Eye (tissue), 1 donor: ENCODE measurements around the gene SLC26A4.
"Not testable (repeated sequence)": the region's sequence is repeated elsewhere in the genome, so short reads cannot be mapped to it uniquely, and the experiment has no call there.

Source experiments
- DNase-seq: peaks from one replicate; pipeline ENCODE4 v3.0.0-alpha.2; 2015

SLC26A4 gene

DNA sequence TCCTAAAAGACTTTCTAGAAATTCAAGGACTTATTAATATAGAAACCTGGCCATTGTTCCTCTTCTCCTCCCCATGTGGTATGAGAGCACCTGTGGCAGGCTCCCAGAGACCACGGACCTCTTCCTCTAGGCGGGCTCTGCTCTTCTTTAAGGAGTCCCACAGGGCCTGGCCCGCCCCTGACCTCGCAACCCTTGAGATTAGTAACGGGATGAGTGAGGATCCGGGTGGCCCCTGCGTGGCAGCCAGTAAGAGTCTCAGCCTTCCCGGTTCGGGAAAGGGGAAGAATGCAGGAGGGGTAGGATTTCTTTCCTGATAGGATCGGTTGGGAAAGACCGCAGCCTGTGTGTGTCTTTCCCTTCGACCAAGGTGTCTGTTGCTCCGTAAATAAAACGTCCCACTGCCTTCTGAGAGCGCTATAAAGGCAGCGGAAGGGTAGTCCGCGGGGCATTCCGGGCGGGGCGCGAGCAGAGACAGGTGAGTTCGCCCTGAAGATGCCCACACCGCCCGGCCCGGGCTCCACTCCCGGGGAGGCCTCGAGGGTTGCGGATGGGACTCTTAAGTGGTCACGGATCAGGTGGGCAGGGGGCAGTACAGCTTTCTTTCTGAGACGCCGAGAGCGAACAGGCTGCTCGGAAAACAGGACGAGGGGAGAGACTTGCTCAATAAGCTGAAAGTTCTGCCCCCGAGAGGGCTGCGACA, at the start of gene SLC26A4:
SLC26A4 (plus strand) TSS at position 448 of the 700 bp plus-strand sequence. CDS start 814 bp downstream, outside the sequence.
- DNase-seq, result no peak

DNA sequence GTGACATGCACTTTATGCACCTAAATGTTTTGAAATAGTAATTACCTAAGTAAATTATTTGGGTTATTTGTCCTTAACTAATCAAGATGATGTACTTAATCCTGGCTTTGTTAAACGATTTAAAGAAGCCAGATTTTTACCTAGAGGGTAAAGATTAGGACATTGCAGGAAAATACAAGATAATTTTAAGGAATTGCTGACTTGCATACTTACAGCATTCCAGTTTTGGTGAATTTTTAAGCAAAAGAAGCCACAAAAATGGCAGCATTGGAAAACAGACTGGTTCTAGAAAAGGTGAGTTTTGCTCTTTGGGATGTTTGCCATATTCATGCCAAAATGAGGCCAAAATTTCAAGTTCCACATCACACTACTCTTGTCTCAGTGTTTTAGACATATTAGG, 47.2 kb upstream of the SLC26A4 start:
- no peak for DNase-seq

DNA sequence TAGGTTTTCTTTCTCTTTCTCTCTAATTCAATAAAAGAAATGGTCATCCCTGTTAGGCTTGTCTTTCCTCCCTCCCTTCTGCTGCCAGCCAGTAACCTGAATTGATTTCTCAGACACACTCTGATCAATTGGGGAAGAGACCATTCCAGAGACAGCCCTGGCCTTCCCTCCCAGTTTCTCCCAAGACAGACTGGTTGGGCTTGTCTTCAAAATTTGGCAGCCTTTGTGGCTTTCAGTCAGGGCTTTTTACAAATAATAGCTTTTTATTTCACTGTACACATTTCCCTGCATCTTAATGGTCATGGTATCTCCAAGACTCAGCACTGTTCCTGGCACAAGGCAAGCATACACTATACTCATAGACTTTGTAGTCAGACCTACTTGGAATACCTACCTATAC, 46.7 kb upstream of the SLC26A4 start:
- no peak for DNase-seq

DNA sequence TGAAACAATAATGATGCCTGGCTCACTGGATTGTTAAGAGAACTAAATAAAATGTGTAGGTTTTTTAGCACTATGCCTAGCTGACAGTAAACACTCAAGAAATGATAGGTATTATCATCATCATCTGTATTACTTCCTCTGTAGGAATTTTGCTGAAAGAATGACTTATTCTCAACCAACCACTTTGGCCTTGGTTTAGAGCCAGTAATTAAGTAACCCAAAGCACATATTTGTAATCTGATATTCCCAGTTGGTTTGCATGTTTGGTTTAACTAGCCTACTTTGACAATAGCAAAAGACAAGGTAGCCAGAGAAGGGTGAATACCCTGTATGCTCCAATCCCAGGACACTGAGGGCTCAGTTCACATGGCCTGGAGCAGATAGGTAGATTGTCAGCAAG, 46.2 kb upstream of the SLC26A4 start:
- DNase-seq, result no peak

DNA sequence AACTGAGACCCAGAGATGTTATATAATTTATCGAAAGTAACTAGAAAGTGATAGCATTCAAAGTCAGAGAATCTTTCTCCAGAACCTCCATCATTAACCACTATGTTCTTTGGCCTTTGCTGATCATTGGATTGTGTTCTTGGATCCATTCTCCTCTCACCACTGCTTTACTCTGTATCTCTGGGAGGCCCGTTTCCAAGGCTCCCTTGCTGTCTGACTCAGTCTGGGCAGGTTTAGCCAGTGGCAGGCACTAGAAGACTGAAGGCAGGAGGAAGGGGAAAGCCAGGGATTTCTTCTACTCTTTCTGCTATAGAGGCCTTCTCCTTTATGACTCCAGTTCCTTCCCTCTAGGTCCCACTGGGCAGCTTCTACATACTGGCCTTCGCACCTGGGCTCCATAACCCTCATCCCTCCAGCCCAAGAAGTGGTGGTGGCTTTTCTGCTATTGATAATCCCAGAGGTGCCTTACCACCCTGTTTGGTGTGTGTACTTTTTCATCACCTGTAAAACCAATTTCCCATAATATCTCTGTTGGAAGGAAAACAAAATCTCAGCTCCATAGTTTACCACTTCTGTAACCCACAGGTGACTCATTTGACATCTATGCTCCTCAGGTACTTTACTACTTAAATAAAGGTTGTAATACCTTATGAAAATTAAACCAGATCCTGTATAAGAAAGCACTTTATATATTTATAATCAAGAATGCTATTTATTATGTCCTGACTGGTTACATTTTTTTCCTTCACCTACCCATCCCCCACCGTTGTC, 44.5 kb upstream of the SLC26A4 start:
- DNase-seq, result no peak

GRCh38 chr7:107622429-107622828, 38.2 kb upstream of the SLC26A4 start:
- DNase-seq, result no peak

- DNase-seq, result no peak
Measured at GRCh38 chr7:107622894-107623293, 37.7 kb upstream of the SLC26A4 start.

DNA sequence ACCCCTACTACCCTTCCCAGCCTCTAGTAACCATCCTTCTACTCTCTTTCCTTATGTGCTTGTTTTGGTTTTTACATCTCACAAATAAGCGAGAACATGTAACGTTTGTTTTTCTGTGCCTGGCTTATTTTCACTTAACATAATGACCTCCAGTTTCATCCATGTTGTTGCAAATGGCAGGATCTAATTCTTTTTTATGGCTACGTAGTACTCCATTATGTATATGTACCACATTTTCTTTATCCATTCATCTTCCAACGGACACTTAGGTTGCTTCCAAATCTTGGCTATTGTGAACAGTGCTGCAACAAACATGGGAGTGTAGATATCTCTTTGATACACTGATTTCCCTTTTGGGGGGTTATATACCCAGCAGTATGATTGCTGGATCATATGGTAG, 33.6 kb upstream of the SLC26A4 start:
- no peak for DNase-seq

DNA sequence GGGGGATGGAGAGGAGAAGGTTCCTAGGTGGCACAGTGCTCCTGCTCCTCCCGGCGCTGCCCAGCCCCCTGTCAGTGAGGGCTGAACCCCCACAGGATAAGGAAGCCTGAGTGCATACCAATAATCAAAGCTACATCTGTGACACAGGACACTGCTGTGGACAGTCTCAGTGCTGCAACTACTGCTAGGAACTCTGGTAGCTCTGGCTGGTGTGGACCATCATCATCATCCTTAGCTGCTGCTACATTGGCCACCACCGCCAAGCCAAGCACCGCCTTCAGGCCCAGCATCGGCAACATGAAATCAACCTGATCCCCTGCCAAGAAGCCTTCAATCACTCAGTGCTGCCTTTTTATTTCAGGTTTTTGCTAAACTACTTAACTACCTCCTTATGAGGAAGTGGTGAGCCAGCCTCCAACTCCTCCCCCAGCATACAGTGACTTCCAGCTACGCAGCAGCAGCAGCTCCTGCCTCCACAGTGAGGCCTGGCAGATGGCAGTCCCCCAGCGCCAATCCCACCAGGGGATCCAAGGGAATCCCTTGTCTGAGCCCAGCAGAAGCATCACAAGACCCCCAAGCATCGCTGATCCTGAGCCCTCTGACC, 32.1 kb upstream of the SLC26A4 start:
- no peak for DNase-seq

DNA sequence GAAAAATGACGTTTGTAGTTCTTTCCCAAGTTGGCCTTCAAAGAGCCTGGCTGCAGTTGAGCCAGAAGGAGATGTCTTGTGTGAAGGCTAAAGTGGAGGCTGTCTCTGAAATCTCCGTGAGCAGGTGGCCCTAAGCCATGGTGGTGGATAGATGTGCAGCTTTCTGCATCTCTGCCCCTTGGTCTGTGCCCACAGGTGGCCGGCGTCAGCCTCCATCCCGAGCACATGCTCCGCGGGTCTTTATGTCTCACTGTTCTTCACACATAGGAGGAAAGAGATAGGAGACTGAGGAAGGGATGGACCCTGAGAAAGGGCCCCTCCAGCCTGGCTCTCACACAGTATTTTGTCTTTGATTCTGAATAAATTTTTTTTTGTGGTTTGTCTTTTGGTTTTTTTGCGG, 30.3 kb upstream of the SLC26A4 start:
- DNase-seq, result no peak

DNA sequence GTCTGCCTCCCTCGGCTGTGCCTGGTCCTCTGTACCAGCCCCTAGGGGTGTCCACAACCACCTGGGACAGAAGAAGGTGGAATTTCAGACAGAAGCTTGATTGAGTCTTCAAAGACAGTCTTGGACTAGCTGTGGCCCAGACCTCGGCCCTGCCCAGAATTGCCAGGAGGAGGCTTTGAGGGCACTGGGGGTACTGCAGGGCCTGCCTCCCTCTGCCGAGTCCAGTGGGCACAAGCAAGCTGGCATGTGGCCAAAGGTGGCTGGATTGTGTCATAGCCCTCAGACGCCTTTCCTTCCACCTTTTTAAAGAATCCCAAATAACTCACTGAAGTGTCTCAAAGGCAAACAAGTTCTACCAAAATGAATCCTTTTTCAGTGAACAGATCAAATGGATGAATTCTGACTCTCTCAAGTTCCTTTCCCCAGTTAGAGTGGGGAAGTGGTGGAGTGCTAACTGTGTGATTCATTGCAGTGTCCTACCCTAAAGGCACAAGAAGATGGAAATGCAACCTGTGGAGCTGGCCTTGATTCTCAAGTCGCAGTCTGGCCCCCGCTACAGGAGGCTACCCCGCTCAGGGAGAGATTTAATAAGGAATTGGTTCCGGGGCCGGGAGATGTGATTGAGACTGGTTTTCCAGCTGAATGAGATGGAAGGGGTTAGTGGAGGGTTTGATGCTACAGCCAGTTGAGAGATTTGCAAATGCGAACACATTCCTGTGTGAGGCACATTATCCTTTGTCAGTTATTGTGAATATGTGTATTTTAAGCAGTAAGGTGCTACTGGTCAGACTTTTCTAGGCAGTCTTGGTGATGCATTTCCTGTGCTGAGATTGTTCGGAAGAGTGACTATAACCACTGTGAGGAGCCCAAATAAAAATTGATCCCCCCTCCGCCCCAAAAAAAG, 28.8 kb upstream of the SLC26A4 start:
- no peak for DNase-seq

DNA sequence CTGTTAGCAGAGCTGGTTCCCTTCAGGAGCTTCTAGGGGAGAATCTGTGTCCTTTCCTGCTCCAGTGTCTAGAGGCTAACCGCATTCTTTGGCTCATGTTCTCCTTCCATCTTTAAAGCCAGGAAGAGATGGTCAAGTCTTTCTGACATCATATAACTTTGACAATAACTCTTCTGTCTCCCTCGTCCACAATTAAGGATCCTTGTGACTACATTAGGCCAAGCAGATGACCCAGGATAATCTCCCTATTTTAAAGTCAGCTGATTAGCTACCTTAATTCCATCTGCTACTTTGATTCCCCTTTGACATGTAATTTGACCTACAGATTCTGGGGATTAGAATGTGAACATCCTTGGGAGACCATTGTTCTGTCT, 28.1 kb upstream of the SLC26A4 start:
- DNase-seq, result no peak

DNA sequence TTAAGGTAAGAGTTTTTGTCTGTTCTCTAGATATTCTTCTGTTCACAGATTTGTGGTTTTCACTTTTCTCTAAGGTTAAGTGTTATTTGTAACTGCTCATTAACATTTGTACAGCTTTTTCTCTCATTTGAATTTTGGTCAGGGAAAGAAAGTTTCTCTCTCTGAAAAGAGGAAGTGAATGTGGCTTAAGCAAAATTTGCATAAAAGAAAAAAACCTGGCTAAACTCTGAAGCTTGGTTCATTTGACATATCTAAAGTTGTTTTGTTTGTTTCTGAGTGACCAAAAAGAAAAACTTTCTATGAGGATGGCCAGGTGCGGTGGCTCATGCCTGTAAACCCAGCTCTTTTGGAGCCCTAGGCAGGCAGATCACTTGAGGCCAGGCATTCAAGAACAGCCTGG, 22.0 kb upstream of the SLC26A4 start:
- DNase-seq, result no peak

DNA sequence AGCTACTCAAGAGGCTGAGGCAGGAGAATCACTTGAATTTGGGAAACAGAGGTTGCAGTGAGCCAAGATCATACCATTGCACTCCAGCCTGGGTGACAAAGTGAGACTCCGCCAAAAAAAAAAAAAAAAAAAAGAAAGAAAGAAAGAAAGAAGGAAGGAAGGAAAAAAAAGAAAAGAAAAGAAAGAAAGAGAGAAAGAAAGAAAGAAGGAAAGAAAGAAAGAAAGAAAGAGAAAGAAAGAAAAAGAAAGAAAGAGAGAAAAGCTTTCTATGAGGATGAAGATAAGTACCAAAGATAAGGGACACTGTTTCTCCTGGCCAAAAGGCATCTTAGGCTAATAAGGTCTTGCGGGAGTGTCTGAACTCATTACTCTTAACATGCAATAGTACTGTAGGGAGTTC, 21.6 kb upstream of the SLC26A4 start:
- not testable (repeated sequence) for DNase-seq

GRCh38 chr7:107641676-107642075, 19.0 kb upstream of the SLC26A4 start:
- no peak for DNase-seq

- DNase-seq, result no peak
Measured at GRCh38 chr7:107642501-107642900, 18.1 kb upstream of the SLC26A4 start.

- DNase-seq, result no peak
Measured at GRCh38 chr7:107643407-107643806, 17.2 kb upstream of the SLC26A4 start.

DNA sequence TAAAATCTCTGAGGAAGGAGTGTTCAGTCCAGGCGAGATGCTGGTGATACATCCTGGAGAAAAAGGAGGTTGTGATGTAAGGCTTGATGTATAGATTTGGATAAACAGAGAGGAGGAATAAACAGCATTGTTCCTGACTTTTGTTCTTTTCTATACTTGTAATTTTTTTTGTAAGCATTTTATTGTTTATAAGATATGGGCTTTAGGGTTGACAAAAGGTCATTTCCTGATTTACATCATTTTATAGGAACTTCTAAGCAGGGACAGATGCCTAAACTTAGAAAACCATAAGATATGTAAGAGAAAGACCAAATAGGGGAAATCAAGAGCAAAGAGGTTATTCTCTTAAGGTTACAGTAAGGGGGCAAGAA, 16.7 kb upstream of the SLC26A4 start:
- DNase-seq, result peak; percentile 2

GRCh38 chr7:107644309-107644974, 16.2 kb upstream of the SLC26A4 start:
- DNase-seq, result peak; percentile 39

GRCh38 chr7:107652642-107653041, 8.0 kb upstream of the SLC26A4 start:
- DNase-seq, result no peak

GRCh38 chr7:107658467-107658866, 2.2 kb upstream of the SLC26A4 start:
- no peak for DNase-seq

DNA sequence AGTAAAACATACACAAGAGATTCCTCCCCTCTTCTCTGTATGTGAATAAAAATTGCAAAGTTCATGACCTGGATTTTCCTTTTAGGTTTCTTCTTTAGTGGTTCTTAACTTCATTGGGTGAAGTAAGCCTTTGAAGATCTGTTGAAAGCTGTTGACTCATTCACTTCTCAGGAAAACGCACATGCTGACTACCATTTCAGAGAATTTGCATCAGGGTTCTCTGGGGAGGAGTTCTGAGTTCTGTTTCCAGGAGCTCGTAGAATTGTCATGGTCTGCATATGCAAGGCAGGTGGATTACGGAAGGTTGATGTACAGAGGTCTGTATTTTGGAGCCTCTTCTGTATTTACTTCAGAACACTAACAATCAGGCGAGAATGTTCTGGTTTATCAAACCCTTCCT, 962 bp upstream of the SLC26A4 start:
- DNase-seq, result no peak
